GM21528 (cell line): ENCODE data around the gene TNRC6C.

Experiments used
- ATAC-seq: cut with Tn5 transposase; IDR thresholded peaks from one replicate; pipeline ENCODE4 v1.9.1; 2021; ENCODE audit warnings: mild to moderate bottlenecking, moderate library complexity; ENCODE audit not compliant: unreplicated experiment, low FRiP score

TNRC6C gene

GRCh38 chr17:78122216-78122930 is 163.9 kb downstream of the TNRC6C start:
- ATAC-seq = no peak

- no peak for ATAC-seq
These were observed 164.4 kb downstream of the TNRC6C start for GRCh38 chr17:78122931-78123249.

GRCh38 chr17:78123258-78123929 is 164.9 kb downstream of the TNRC6C start:
- no peak for ATAC-seq

GRCh38 chr17:78124081-78124835 is 165.8 kb downstream of the TNRC6C start:
- no peak for ATAC-seq

- ATAC-seq = no peak
These were observed 166.3 kb downstream of the TNRC6C start for GRCh38 chr17:78124836-78125137.

- ATAC-seq = no peak
These were observed 166.8 kb downstream of the TNRC6C start for GRCh38 chr17:78125138-78125913.

GRCh38 chr17:78125976-78126894 is 167.7 kb downstream of the TNRC6C start:
- no peak for ATAC-seq

GRCh38 chr17:78126895-78127238 is 168.4 kb downstream of the TNRC6C start:
- ATAC-seq = no peak

GRCh38 chr17:78127239-78127887 is 168.9 kb downstream of the TNRC6C start:
- ATAC-seq = no peak

GRCh38 chr17:78127888-78128550 is 169.5 kb downstream of the TNRC6C start:
- no peak for ATAC-seq

- no peak for ATAC-seq
These were observed 170.2 kb downstream of the TNRC6C start, which contains the start of gene TMC6 for GRCh38 chr17:78128551-78129350. Gene TMC6, minus strand, starts transcription at chr17:78128755. Its CDS starts 1,923 bp downstream, at chr17:78126832.

GRCh38 chr17:78129351-78130089 is 171.0 kb downstream of the TNRC6C start:
- no peak for ATAC-seq

GRCh38 chr17:78130090-78130436 is 171.6 kb downstream of the TNRC6C start:
- no peak for ATAC-seq

- ATAC-seq = no peak
These were observed 172.1 kb downstream of the TNRC6C start, which contains the start of gene TMC8 for GRCh38 chr17:78130437-78131101. Gene TMC8, plus strand, starts transcription at chr17:78130771. Its CDS starts 818 bp downstream, at chr17:78131589.

- no peak for ATAC-seq
These were observed 172.9 kb downstream of the TNRC6C start for GRCh38 chr17:78131172-78132083.
